Spleen (tissue), 11 donors: Measurements from ENCODE around the gene KCNAB2. TPM values are rescaled to one million over a fixed set of nuclear protein-coding genes. Genes with fewer than 3 reads are reported as not detected.

Experiments
- DNase-seq: peaks from one replicate; pipeline ENCODE4 v3.0.0-alpha.2; 2020
- H3K27ac ChIP-seq, 8 donors: fragments of 200-600 bp; sonication (generic) in 7 of 8; 1 replicate in 4 of 8; 2 replicates in 4 of 8; pipeline versions ENCODE4 v1.5.0 to v1.8.0; 2016 to 2021; ENCODE audit warnings: inconsistent platforms in 4 of 8, mild to moderate bottlenecking in 4 of 8, moderate library complexity in 1 of 8
- H3K27me3 ChIP-seq, 7 donors: fragments of 200-600 bp; sonication (generic) in 6 of 7; replicated peaks in 1 of 7; 1 replicate in 4 of 7; 2 replicates in 3 of 7; pipeline versions ENCODE4 v1.5.0 to v1.8.0; 2016 to 2021; ENCODE audit warnings: inconsistent platforms in 3 of 7, mild to moderate bottlenecking in 1 of 7
- H3K36me3 ChIP-seq, 6 donors: fragments of 200-600 bp; sonication (generic) in 5 of 6; 1 replicate in 4 of 6; 2 replicates in 2 of 6; pipeline versions ENCODE4 v1.5.0 to v1.8.0; 2016 to 2021; ENCODE audit warnings: inconsistent platforms in 2 of 6
- H3K4me1 ChIP-seq, 6 donors: fragments of 200-600 bp; sonication (generic) in 5 of 6; 1 replicate in 3 of 6; 2 replicates in 3 of 6; pipeline versions ENCODE4 v1.5.0 to v1.8.0; 2016 to 2021; ENCODE audit warnings: inconsistent platforms in 3 of 6
- H3K4me3 ChIP-seq, 8 donors: fragments of 200-600 bp; sonication (generic) in 7 of 8; 1 replicate in 4 of 8; 2 replicates in 4 of 8; pipeline versions ENCODE4 v1.5.0 to v1.8.0; 2016 to 2021; ENCODE audit warnings: inconsistent platforms in 4 of 8, mild to moderate bottlenecking in 4 of 8, moderate library complexity in 2 of 8
- H3K9me3 ChIP-seq, 8 donors: fragments of 200-600 bp; sonication (generic) in 7 of 8; 1 replicate in 4 of 8; 2 replicates in 4 of 8; pipeline versions ENCODE4 v1.5.0 to v1.8.0; 2016 to 2021; ENCODE audit warnings: inconsistent platforms in 4 of 8
- POLR2A ChIP-seq, 3 donors: fragments of 450-650 bp; IDR thresholded peaks; one replicate each; pipeline ENCODE4 v1.5.1; 2017; ENCODE audit warnings: antibody characterized with exemption in 3 of 3, mild to moderate bottlenecking in 1 of 3
- POLR2AphosphoS5 ChIP-seq, 3 donors: sonication (generic); formaldehyde crosslinking; IDR thresholded peaks; one replicate each; pipeline ENCODE4 v1.5.1; 2017; ENCODE audit warnings: antibody characterized with exemption in 3 of 3
- WGBS, 5 donors: extraction: QIAGEN DNeasy Blood & Tissue Kit in 3 of 5; methylation state at CpG; one replicate each; pipeline versions ENCODE4 v1.1.5 to v1.1.7; 2013 to 2018; 5-methylcytosine and 5-hydroxymethylcytosine counted together
- intact Hi-C: fragments of 100-400 bp; cut with DNase I; formaldehyde crosslinking; loops from one replicate; pipeline ENCODE4 v1.15.0; 2023; ENCODE audit warnings: low total_unique reads
- polyA plus RNA-seq, 3 donors: library from polyadenylated mRNA; stranded (reverse); fragments of 200-250 nt; gene quantifications; one replicate each; pipeline ENCODE4 v1.2.1, GENCODE V29; 2013
- total RNA-seq, 7 donors: library from RNA; depleted of rRNA in 3 of 7; stranded (reverse); fragments of >200 nt in 3 of 7; fragmentation: NEBNext Ultra II Directional in 4 of 7; extraction: Animal tissue kit (Norgen Biotek cat#: 25700) in 4 of 7; gene quantifications; one replicate each; pipeline versions ENCODE4 v1.1.0 to v1.2.1, GENCODE V29; 2016 to 2021
- TF ChIP-seq, protein P1 (sequence below), 11 experiments: fragments of 200-600 bp in 7 of 11; fragments of 450-650 bp in 4 of 11; sonication (generic) in 4 of 11; IDR thresholded peaks in 8 of 11; conservative IDR thresholded peaks in 3 of 11; 1 replicate in 7 of 11; 2 replicates in 4 of 11; pipeline versions ENCODE4 v1.4.0 to v1.8.0; 2016 to 2021; ENCODE audit warnings: antibody characterized with exemption in 11 of 11, inconsistent platforms in 4 of 11, mild to moderate bottlenecking in 1 of 11
- donor health status: healthy with polysubstance abuse.
- donor health status: DM: no; HTN: no; CAD: no; lungs with moderate emphysema.
- donor health status: DM: no; HTN: no; CAD: no.
- donor health status: Bipolar disorder and iron deficiency.
- donor health status: healthy.
- donor health status: DM: no; HTN: no; CAD: no.
- donor health status: DM: yes; HTN: yes; CAD: no.

The KCNAB2 gene
- total and polyA plus RNA-seq, 10 donors = 23.2 to 135 (median 94.0) TPM

- DNase-seq = no peak
- TF ChIP-seq, protein P1, sequence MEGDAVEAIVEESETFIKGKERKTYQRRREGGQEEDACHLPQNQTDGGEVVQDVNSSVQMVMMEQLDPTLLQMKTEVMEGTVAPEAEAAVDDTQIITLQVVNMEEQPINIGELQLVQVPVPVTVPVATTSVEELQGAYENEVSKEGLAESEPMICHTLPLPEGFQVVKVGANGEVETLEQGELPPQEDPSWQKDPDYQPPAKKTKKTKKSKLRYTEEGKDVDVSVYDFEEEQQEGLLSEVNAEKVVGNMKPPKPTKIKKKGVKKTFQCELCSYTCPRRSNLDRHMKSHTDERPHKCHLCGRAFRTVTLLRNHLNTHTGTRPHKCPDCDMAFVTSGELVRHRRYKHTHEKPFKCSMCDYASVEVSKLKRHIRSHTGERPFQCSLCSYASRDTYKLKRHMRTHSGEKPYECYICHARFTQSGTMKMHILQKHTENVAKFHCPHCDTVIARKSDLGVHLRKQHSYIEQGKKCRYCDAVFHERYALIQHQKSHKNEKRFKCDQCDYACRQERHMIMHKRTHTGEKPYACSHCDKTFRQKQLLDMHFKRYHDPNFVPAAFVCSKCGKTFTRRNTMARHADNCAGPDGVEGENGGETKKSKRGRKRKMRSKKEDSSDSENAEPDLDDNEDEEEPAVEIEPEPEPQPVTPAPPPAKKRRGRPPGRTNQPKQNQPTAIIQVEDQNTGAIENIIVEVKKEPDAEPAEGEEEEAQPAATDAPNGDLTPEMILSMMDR (IDR thresholded peaks at IDR 0.05 in 8 of 11, conservative IDR thresholded peaks at IDR 0.05 in 3 of 11) = peak in 1 of 11 experiments; percentile 0
- TF ChIP-seq POLR2AphosphoS5 (IDR thresholded peaks at IDR 0.05) = no peak
Measured at GRCh38 chr1:6030547-6031261, 15.0 kb upstream of the KCNAB2 start.

GRCh38 chr1:6033124-6033523, 12.6 kb upstream of the KCNAB2 start:
- Histone ChIP-seq H3K4me3 (no peak overlapping the region), H3K27ac (no peak overlapping the region), H3K4me1 (peaks cover 8 to 92% (median 60%) of the 10 kb centered on the region in 6 donors), H3K27me3 (peaks cover 0 to 13% (median 0%) of the 10 kb centered on the region in 7 donors), H3K9me3 (no peaks in the 10 kb centered on the region), H3K36me3 (peaks cover 0 to 58% (median 4%) of the 10 kb centered on the region in 6 donors)
- intact Hi-C loops = no loop called here
- no peak for DNase-seq
- 88 to 93% (median 92%) methylated on average over 8 of the region's 8 CpGs for WGBS, 5 donors
- TF ChIP-seq POLR2AphosphoS5 (IDR thresholded peaks at IDR 0.05) (no peak), POLR2A (IDR thresholded peaks at IDR 0.05) (no peak)
- TF ChIP-seq, protein P1 (IDR thresholded peaks at IDR 0.05 in 8 of 11, conservative IDR thresholded peaks at IDR 0.05 in 3 of 11) = no peak

More at GRCh38 chr1:6030547-6031261, 15.0 kb upstream of the KCNAB2 start:
- WGBS, 5 donors = 83 to 96% (median 87%) methylated on average over 2 of the region's 2 CpGs
- H3K4me3 ChIP-seq = peak overlapping the region in 1 of 8 donors; percentile 7
- intact Hi-C loops = no loop called here
- H3K36me3 ChIP-seq = peaks cover 0 to 40% (median 4%) of the 10 kb centered on the region in 6 donors
- H3K4me1 ChIP-seq = peaks cover 17 to 98% (median 65%) of the 10 kb centered on the region in 6 donors
- H3K27ac ChIP-seq = peak overlapping the region in 1 of 8 donors; percentile 91
- no peaks in the 10 kb centered on the region for H3K9me3 ChIP-seq
- H3K27me3 ChIP-seq = peaks cover 0 to 23% (median 0%) of the 10 kb centered on the region in 7 donors

- Histone ChIP-seq H3K4me3 (no peak overlapping the region), H3K9me3 (no peaks in the 10 kb centered on the region), H3K27ac (peak overlapping the region in 1 of 8 donors; percentile 18), H3K4me1 (peaks cover 5 to 92% (median 49%) of the 10 kb centered on the region in 6 donors), H3K27me3 (peaks cover 0 to 13% (median 0%) of the 10 kb centered on the region in 7 donors), H3K36me3 (peaks cover 0 to 60% (median 4%) of the 10 kb centered on the region in 6 donors)
- WGBS, 5 donors = 54 to 77% (median 59%) methylated on average over 14 to 21 of the region's 21 CpGs
- peak; percentile 86 for DNase-seq
- TF ChIP-seq POLR2AphosphoS5 (IDR thresholded peaks at IDR 0.05) = no peak
- TF ChIP-seq, protein P1 (IDR thresholded peaks at IDR 0.05 in 8 of 11, conservative IDR thresholded peaks at IDR 0.05 in 3 of 11) = peak; percentile 36 to 82 (median 67)
- intact Hi-C loops = no loop called here
Measured at GRCh38 chr1:6033986-6034749, 11.5 kb upstream of the KCNAB2 start.

DNA sequence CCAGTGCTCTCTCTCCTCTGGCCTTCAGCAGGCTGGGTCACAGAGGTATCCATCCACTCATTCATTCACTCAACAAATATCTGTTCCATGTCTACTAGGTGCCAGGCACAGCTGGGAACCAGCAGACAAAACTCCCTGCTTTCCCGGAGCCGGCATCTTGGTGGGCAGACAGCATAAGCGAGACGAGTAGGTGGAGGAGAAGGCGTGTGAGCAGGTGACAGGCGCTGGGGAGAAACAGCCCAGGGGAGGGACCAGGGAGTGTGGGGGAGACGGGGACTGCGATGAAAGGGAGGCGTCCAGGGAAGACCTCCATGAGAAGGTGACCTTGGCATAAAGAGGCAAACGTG, 11.0 kb upstream of the KCNAB2 start:
- no peaks in the 10 kb centered on the region for H3K9me3 ChIP-seq
- intact Hi-C loops = no loop called here
- WGBS, 5 donors = 71 to 81% (median 77%) methylated on average over 10 of the region's 10 CpGs
- no peak for TF ChIP-seq POLR2A (IDR thresholded peaks at IDR 0.05)
- TF ChIP-seq, protein P1 (IDR thresholded peaks at IDR 0.05 in 8 of 11, conservative IDR thresholded peaks at IDR 0.05 in 3 of 11) = peak in 3 of 11 experiments; percentile 3 to 31 (median 13)
- H3K27me3 ChIP-seq = peaks cover 0 to 13% (median 0%) of the 10 kb centered on the region in 7 donors
- H3K4me3 ChIP-seq = no peak overlapping the region
- no peak overlapping the region for H3K27ac ChIP-seq
- peaks cover 3 to 92% (median 44%) of the 10 kb centered on the region in 6 donors for H3K4me1 ChIP-seq
- H3K36me3 ChIP-seq = peaks cover 0 to 60% (median 2%) of the 10 kb centered on the region in 6 donors
- no peak for DNase-seq
